Activated naive CD4-positive, alpha-beta T cell treated with anti-CD3 and anti-CD28 coated beads, Interleukin-2, amount 10 ng/mL, durations not matched to agents 7 days and 5 days (primary cell): ENCODE data around the gene PGBD4.

ENCODE experiments used
- CTCF ChIA-PET: fragments of 350-600 bp; sonication (Branson Sonifier 250); formaldehyde crosslinking; loops from one replicate; lab custom pipeline; 2021; ENCODE audit warnings: antibody characterized with exemption; lab: Charles Lee
- DNase-seq: peaks from one replicate; pipeline ENCODE4 v3.0.0-alpha.2; 2020
- H3K27ac Mint-ChIP-seq: one replicate; pipeline ENCODE4 v1.8.0; 2021; ENCODE audit warnings: mild to moderate bottlenecking, moderate library complexity, mixed read lengths
- H3K27me3 Mint-ChIP-seq: one replicate; pipeline ENCODE4 v1.8.0; 2021; ENCODE audit warnings: mild to moderate bottlenecking, mixed read lengths
- H3K36me3 Mint-ChIP-seq: one replicate; pipeline ENCODE4 v1.8.0; 2021; ENCODE audit warnings: mixed read lengths
- H3K4me1 Mint-ChIP-seq: one replicate; pipeline ENCODE4 v1.8.0; 2021; ENCODE audit warnings: mixed read lengths
- H3K4me3 Mint-ChIP-seq: one replicate; pipeline ENCODE4 v1.8.0; 2021; ENCODE audit warnings: mild to moderate bottlenecking, moderate library complexity, mixed read lengths
- H3K9me3 Mint-ChIP-seq: one replicate; pipeline ENCODE4 v1.8.0; 2021; ENCODE audit warnings: mixed read lengths

PGBD4 gene

GRCh38 chr15:34101366-34102174 lies at the start of gene PGBD4, which contains the start of gene EMC7:
PGBD4 (plus strand) TSS chr15:34102083; CDS start chr15:34102532, 449 bp downstream.
EMC7 (minus strand) TSS chr15:34101862; CDS start chr15:34101839, 23 bp downstream.
- CTCF ChIA-PET, result interaction anchor here (0.8 to 1.8 kb wide), 3 partner anchors 8 to 267 kb away, joined by 3 read pairs; partner anchors contain the start of gene KATNBL1
- Mint-ChIP-seq H3K9me3 (peaks cover 10% of the 10 kb centered on the region), H3K4me1 (peaks cover 41% of the 10 kb centered on the region), H3K27me3 (peaks cover 3% of the 10 kb centered on the region), H3K27ac (peak within 1 kb of the TSS; percentile 95), H3K36me3 (peaks cover 29% of the 10 kb centered on the region), H3K4me3 (peak within 1 kb of the TSS; percentile 97)
- peak; percentile 100 for DNase-seq

GRCh38 chr15:34054081-34054707 lies 47.7 kb upstream of the PGBD4 start:
- Mint-ChIP-seq H3K27ac (no peak overlapping the region), H3K36me3 (peaks cover 17% of the 10 kb centered on the region)

GRCh38 chr15:34055868-34056595 lies 45.9 kb upstream of the PGBD4 start:
- Mint-ChIP-seq H3K36me3 (peaks cover 7% of the 10 kb centered on the region), H3K27me3 (peaks cover 12% of the 10 kb centered on the region), H3K27ac (no peak overlapping the region), H3K4me1 (no peaks in the 10 kb centered on the region), H3K9me3 (peaks cover 13% of the 10 kb centered on the region), H3K4me3 (no peak overlapping the region)
- CTCF ChIA-PET, result no interaction called here
- no peak for DNase-seq

More at GRCh38 chr15:34054081-34054707, 47.7 kb upstream of the PGBD4 start:
- H3K9me3 Mint-ChIP-seq, result peaks cover 27% of the 10 kb centered on the region
- no peak overlapping the region for H3K4me3 Mint-ChIP-seq
- H3K27me3 Mint-ChIP-seq, result peaks cover 8% of the 10 kb centered on the region
- no peak for DNase-seq
- no peaks in the 10 kb centered on the region for H3K4me1 Mint-ChIP-seq
- CTCF ChIA-PET, result no interaction called here

DNA sequence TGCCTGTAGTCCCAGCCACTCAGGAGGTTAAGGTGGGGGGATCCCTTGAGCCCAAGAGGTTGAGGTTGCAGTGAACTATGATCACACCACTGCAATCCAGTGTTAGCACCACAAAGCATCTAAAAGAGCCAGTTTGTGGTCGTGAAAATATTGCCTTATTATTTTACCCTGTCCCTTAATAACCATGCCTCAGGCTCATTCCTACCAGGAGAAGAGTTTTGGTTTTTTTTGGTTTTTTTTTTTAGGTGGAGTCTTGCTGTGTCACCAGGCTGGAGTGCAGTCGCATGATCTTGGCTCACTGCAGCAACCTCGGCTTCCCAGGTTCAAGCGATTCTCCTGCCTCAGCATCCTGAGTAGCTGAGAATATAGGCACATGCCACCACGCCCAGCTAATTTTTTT lies 45.0 kb upstream of the PGBD4 start:
- Mint-ChIP-seq H3K9me3 (peaks cover 4% of the 10 kb centered on the region), H3K36me3 (no peaks in the 10 kb centered on the region), H3K4me1 (peaks cover 2% of the 10 kb centered on the region), H3K27me3 (peaks cover 4% of the 10 kb centered on the region), H3K27ac (no peak overlapping the region), H3K4me3 (no peak overlapping the region)
- CTCF ChIA-PET, result interaction anchor here (1.1 kb wide), 1 partner anchor 320 kb away, joined by 3 read pairs; no protein-coding TSS in a partner anchor
- DNase-seq, result no peak

GRCh38 chr15:34059476-34059875 lies 42.4 kb upstream of the PGBD4 start:
- Mint-ChIP-seq H3K27me3 (peaks cover 4% of the 10 kb centered on the region), H3K4me3 (no peak overlapping the region), H3K9me3 (no peaks in the 10 kb centered on the region), H3K4me1 (peaks cover 8% of the 10 kb centered on the region), H3K36me3 (no peaks in the 10 kb centered on the region), H3K27ac (no peak overlapping the region)
- no peak for DNase-seq
- CTCF ChIA-PET, result interaction anchor here (0.9 to 1.2 kb wide), 2 partner anchors 27 to 152 kb away, joined by 3 to 5 read pairs; no protein-coding TSS in a partner anchor

DNA sequence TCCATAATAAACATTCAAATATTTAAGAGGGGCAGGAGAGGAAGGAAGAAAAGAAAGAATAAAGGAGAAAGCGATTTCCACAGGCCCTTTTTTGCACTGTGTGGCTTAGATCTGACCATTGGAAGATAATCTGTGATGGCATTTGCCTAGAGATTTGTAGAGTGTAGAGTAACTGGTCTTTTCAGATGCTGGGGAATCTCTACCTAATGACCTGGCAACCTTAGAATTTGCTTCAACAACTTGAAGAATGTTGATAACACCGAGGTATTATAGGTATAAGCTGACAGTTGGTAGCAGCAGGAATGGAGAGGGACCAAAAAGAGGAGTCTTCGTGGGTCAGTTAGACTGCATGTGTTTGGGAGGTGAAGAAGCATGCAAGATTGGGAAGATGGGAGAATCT lies 41.9 kb upstream of the PGBD4 start:
- H3K9me3 Mint-ChIP-seq, result no peaks in the 10 kb centered on the region
- DNase-seq, result no peak
- CTCF ChIA-PET, result interaction anchor here (0.7 to 4.8 kb wide), 7 partner anchors 23 to 528 kb away, joined by 3 to 29 read pairs (median 3); partner anchors contain the start of gene EMC4
- peaks cover 4% of the 10 kb centered on the region for H3K27me3 Mint-ChIP-seq
- H3K27ac Mint-ChIP-seq, result no peak overlapping the region
- H3K36me3 Mint-ChIP-seq, result no peaks in the 10 kb centered on the region
- peaks cover 10% of the 10 kb centered on the region for H3K4me1 Mint-ChIP-seq
- no peak overlapping the region for H3K4me3 Mint-ChIP-seq

- DNase-seq, result no peak
- Mint-ChIP-seq H3K9me3 (no peaks in the 10 kb centered on the region), H3K36me3 (no peaks in the 10 kb centered on the region), H3K4me3 (no peak overlapping the region), H3K27ac (no peak overlapping the region), H3K4me1 (peaks cover 10% of the 10 kb centered on the region), H3K27me3 (peaks cover 2% of the 10 kb centered on the region)
- CTCF ChIA-PET, result interaction anchor here (0.9 to 4.8 kb wide), 3 partner anchors 46 to 523 kb away, joined by 3 to 29 read pairs (median 17); partner anchors contain the start of gene LPCAT4
These were observed 37.4 kb upstream of the PGBD4 start for GRCh38 chr15:34064438-34064837.

GRCh38 chr15:34065261-34065660 lies 36.6 kb upstream of the PGBD4 start:
- Mint-ChIP-seq H3K36me3 (no peaks in the 10 kb centered on the region), H3K4me3 (no peak overlapping the region), H3K4me1 (peaks cover 10% of the 10 kb centered on the region), H3K9me3 (no peaks in the 10 kb centered on the region), H3K27ac (no peak overlapping the region), H3K27me3 (no peaks in the 10 kb centered on the region)
- no peak for DNase-seq
- CTCF ChIA-PET, result interaction anchor here (0.9 kb wide), 1 partner anchor 523 kb away, joined by 3 read pairs; no protein-coding TSS in a partner anchor

DNA sequence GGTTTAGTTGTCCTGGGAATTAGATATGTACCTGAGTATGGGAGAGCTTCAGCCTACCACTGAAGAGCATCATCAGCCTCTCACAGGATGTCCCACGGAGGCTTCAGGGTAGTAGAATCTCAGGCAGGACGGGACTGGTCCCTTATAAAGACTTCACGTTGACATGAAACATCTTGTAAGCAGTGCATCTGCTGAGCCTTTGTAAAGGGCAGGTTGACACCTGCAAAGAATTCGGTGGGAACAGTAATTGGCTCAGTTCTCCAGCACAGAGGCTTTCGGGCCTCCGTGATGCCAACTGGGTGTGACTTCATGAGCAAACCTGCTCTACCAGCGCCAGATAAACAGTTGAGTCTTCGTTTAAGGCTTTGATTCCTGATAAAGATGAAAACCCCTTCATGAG lies 35.9 kb upstream of the PGBD4 start:
- Mint-ChIP-seq H3K9me3 (no peaks in the 10 kb centered on the region), H3K27ac (no peak overlapping the region), H3K27me3 (no peaks in the 10 kb centered on the region), H3K36me3 (no peaks in the 10 kb centered on the region), H3K4me3 (no peak overlapping the region), H3K4me1 (peaks cover 10% of the 10 kb centered on the region)
- no peak for DNase-seq
- CTCF ChIA-PET, result no interaction called here

DNA sequence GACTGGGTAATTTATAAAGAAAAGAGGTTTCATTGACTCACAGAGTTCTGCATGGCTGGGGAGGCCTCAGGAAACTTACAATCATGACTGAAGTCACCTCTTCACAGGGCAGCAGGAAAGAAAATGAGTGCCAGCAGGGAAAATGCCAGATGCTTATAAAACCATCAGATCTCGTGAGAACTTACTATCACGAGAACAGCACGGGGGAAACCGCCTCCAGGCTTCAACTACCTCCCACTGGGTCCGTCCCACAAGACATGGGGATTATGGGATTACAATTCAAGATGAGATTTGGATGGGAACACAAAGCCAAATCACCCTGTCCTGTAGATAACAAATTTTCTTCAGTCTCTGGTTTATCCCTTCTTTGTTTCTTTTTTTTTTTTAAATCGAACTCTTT lies 31.9 kb upstream of the PGBD4 start:
- Mint-ChIP-seq H3K4me1 (no peaks in the 10 kb centered on the region), H3K27me3 (no peaks in the 10 kb centered on the region), H3K27ac (no peak overlapping the region), H3K9me3 (no peaks in the 10 kb centered on the region), H3K4me3 (no peak overlapping the region), H3K36me3 (no peaks in the 10 kb centered on the region)
- DNase-seq, result no peak
- CTCF ChIA-PET, result no interaction called here

DNA sequence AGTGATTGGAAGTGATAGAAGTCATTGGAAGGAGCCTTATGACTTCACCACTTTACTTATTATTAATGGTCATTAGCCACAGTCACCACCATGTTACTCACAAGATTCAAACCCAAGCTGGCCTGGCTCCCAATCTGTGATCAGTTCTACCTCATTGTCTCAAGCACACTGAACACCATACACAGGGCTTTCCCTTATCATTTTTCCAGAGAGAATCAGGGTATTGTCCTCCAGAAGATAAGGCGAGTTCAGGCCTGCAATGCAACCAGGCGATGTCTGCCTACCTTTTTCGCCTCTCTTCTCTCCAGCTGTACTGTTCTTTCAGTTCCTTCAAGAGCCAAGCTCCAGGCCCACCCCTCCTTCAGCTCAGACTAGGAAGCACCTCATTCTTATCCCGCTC lies 25.1 kb upstream of the PGBD4 start:
- Mint-ChIP-seq H3K4me1 (no peaks in the 10 kb centered on the region), H3K27me3 (no peaks in the 10 kb centered on the region), H3K36me3 (no peaks in the 10 kb centered on the region), H3K9me3 (no peaks in the 10 kb centered on the region), H3K4me3 (no peak overlapping the region), H3K27ac (no peak overlapping the region)
- CTCF ChIA-PET, result interaction anchor here (1.2 kb wide), 1 partner anchor 9 kb away, joined by 3 read pairs; no protein-coding TSS in a partner anchor
- no peak for DNase-seq

DNA sequence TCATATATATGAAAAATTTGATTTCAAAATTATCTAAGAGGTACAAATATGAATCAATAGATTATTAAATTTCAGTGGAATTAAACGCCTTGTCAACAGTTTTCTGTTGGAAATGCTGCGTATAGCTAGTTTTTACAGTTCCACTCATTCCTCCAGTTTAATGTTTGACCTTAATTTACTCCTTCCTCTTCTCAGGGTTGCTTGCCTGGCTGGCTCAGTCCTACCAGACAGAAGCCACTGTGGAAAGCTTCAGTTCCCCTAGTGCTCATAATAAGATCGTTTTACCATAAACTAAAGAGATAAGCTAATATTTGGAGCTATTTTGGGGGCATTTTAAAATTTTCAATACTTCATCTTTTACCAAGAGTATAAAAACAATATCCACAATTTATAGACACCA lies 23.0 kb upstream of the PGBD4 start:
- H3K9me3 Mint-ChIP-seq, result no peaks in the 10 kb centered on the region
- no peak overlapping the region for H3K4me3 Mint-ChIP-seq
- CTCF ChIA-PET, result no interaction called here
- H3K36me3 Mint-ChIP-seq, result peaks cover 6% of the 10 kb centered on the region
- no peaks in the 10 kb centered on the region for H3K27me3 Mint-ChIP-seq
- no peaks in the 10 kb centered on the region for H3K4me1 Mint-ChIP-seq
- H3K27ac Mint-ChIP-seq, result no peak overlapping the region
- DNase-seq, result no peak

GRCh38 chr15:34079904-34080303 lies 22.0 kb upstream of the PGBD4 start:
- CTCF ChIA-PET, result interaction anchor here (0.6 kb wide), 1 partner anchor 34 kb away, joined by 3 read pairs; no protein-coding TSS in a partner anchor
- Mint-ChIP-seq H3K4me1 (no peaks in the 10 kb centered on the region), H3K4me3 (no peak overlapping the region), H3K9me3 (no peaks in the 10 kb centered on the region), H3K27me3 (no peaks in the 10 kb centered on the region), H3K36me3 (peaks cover 11% of the 10 kb centered on the region), H3K27ac (no peak overlapping the region)
- no peak for DNase-seq

- CTCF ChIA-PET, result no interaction called here
- Mint-ChIP-seq H3K36me3 (peaks cover 28% of the 10 kb centered on the region), H3K27me3 (no peaks in the 10 kb centered on the region), H3K4me1 (no peaks in the 10 kb centered on the region), H3K4me3 (no peak overlapping the region), H3K27ac (no peak overlapping the region), H3K9me3 (no peaks in the 10 kb centered on the region)
- DNase-seq, result no peak
These were observed 17.8 kb upstream of the PGBD4 start for GRCh38 chr15:34084086-34084485.
